ENCODE data around the gene HERC2.

GRCh38 chr15:28107111-28107903, 214.7 kb downstream of the HERC2 start:
- TF ChIP-seq CTCF (IDR thresholded peaks at IDR 0.05) (no peak), REST (IDR thresholded peaks at IDR 0.05; ENCODE audit: insufficient read depth in 1 of 2, low read depth in 2 of 2, low read length in 1 of 2) (no peak), SIN3A (IDR thresholded peaks at IDR 0.05; ENCODE audit: borderline replicate concordance, insufficient read depth, low read depth, low read length) (no peak), TCF7L2 (IDR thresholded peaks at IDR 0.05; ENCODE audit: low read depth, low read length) (no peak), POLR2AphosphoS5 (IDR thresholded peaks at IDR 0.05; ENCODE audit: low read depth, low read length) (no peak)
